Caki2 (cell line): ENCODE data around the gene DCLRE1A. TPM values are rescaled to one million over a fixed set of nuclear protein-coding genes. Genes with fewer than 3 reads are reported as not detected.
A peak's percentile ranks its signal among the peaks of the same experiment; 100 is the strongest.

Experiments used
- DNase-seq: peaks from one replicate; pipeline ENCODE4 v3.0.0-alpha.2; 2015; ENCODE audit warnings: low read depth
- in situ Hi-C: cut with HindIII; loops from 2 replicates; pipeline ENCODE4 v1.10.0; 2016; ENCODE audit warnings: low sequenced_read_pairs, low pct_unique_long_range_greater_than_20kb, mixed read lengths
- total RNA-seq: library from RNA; depleted of rRNA; stranded (reverse); fragments of >200 nt; shearing (Covaris generic); gene quantifications from 2 replicates; pipeline ENCODE4 v1.2.3, GENCODE V29; 2014; ENCODE audit warnings: low replicate concordance; rRNA removed

Gene DCLRE1A
- total RNA-seq = 7.6 and 8.3 TPM in 2 replicates

GRCh38 chr10:113854013-113854760 lies at the start of gene DCLRE1A, which contains the start of gene NHLRC2:
DCLRE1A (minus strand) TSS chr10:113854082; CDS start chr10:113853182, 900 bp downstream.
NHLRC2 (plus strand) TSS chr10:113854661; CDS start chr10:113854873, 212 bp downstream.
- in situ Hi-C loops = no loop called here
- peak; percentile 78 for DNase-seq

- in situ Hi-C loops = no loop called here
Observed at GRCh38 chr10:113899952-113900598, 46.2 kb upstream of the DCLRE1A start.

GRCh38 chr10:113897693-113898618 lies 44.1 kb upstream of the DCLRE1A start:
- no peak for DNase-seq
- in situ Hi-C loops = no loop called here

More at GRCh38 chr10:113899952-113900598, 46.2 kb upstream of the DCLRE1A start:
- no peak for DNase-seq

- no peak for DNase-seq
- in situ Hi-C loops = no loop called here
Observed at GRCh38 chr10:113895018-113895417, 41.1 kb upstream of the DCLRE1A start.

- DNase-seq = no peak
- in situ Hi-C loops = no loop called here
Observed at GRCh38 chr10:113894581-113894980, 40.7 kb upstream of the DCLRE1A start.

GRCh38 chr10:113893570-113893969 lies 39.7 kb upstream of the DCLRE1A start:
- in situ Hi-C loops = no loop called here
- no peak for DNase-seq

GRCh38 chr10:113891476-113891875 lies 37.6 kb upstream of the DCLRE1A start:
- DNase-seq = no peak
- in situ Hi-C loops = no loop called here

GRCh38 chr10:113890769-113891168 lies 36.9 kb upstream of the DCLRE1A start:
- in situ Hi-C loops = no loop called here
- DNase-seq = no peak

- in situ Hi-C loops = no loop called here
- no peak for DNase-seq
Observed at GRCh38 chr10:113889911-113890310, 36.0 kb upstream of the DCLRE1A start.

GRCh38 chr10:113882240-113882639 lies 28.4 kb upstream of the DCLRE1A start:
- in situ Hi-C loops = no loop called here
- DNase-seq = no peak

GRCh38 chr10:113880236-113880635 lies 26.4 kb upstream of the DCLRE1A start:
- DNase-seq = peak; percentile 22
- in situ Hi-C loops = no loop called here

- no peak for DNase-seq
- in situ Hi-C loops = no loop called here
Observed at GRCh38 chr10:113879691-113880090, 25.8 kb upstream of the DCLRE1A start.

GRCh38 chr10:113876461-113876860 lies 22.6 kb upstream of the DCLRE1A start:
- DNase-seq = no peak
- in situ Hi-C loops = no loop called here

GRCh38 chr10:113875212-113875611 lies 21.3 kb upstream of the DCLRE1A start:
- DNase-seq = no peak
- in situ Hi-C loops = no loop called here

GRCh38 chr10:113872139-113873030 lies 18.5 kb upstream of the DCLRE1A start:
- in situ Hi-C loops = no loop called here
- DNase-seq = peak; percentile 4

GRCh38 chr10:113869789-113870188 lies 15.9 kb upstream of the DCLRE1A start:
- no peak for DNase-seq
- in situ Hi-C loops = no loop called here

- in situ Hi-C loops = no loop called here
- DNase-seq = no peak
Observed at GRCh38 chr10:113867904-113868303, 14.0 kb upstream of the DCLRE1A start.
